Heart left ventricle (tissue), 13 donors: ENCODE results near the gene GLYAT.

Experiments used
- POLR2A ChIP-seq, 2 donors: fragments of 450-650 bp; IDR thresholded peaks; one replicate each; pipeline ENCODE4 v1.6.1; 2017; ENCODE audit warnings: antibody characterized with exemption in 2 of 2, mild to moderate bottlenecking in 2 of 2, moderate library complexity in 2 of 2
- TF ChIP-seq, protein P1 (sequence below), 12 donors: fragments of 200-600 bp; sonication (generic) in 4 of 12; IDR thresholded peaks; one replicate each; pipeline versions ENCODE4 v1.5.0 to v1.8.0; 2018 to 2022; ENCODE audit warnings: antibody characterized with exemption in 12 of 12, mild to moderate bottlenecking in 5 of 12
- donor health status: ischemic (EF 13 %, LVEDD 7.1; RV severe dilation, severe dysfunction).
- donor health status: DM: no; HTN: yes; CAD: no.
- donor health status: DM: no; HTN: no; CAD: no.
- donor health status: ischemic (EF 25% LVEDD 6.9; RV normal size, moderate dysfunction).
- donor health status: ischemic (EF 25% LVEDD 5.7; RV mildly dilated, moderate dysfunction).
- donor health status: ischemic (EF 35%, LVEDD 5.7; RV mildly dilated, moderate dysfunction).
- donor health status: nonischemic (EF 11% LVEDD 7.7; RV severe dilation, severe dysfunction).
- donor health status: DM: yes; HTN: yes; CAD: no.
- donor health status: PGD.
- donor health status: ischemic (EF 29% LVEDD 5.4; RV normal size, mild dysfunction).
- donor health status: nonischemic (EF 23%, LVEDD 6.1; RV moderate dilation, normal function).

DNA sequence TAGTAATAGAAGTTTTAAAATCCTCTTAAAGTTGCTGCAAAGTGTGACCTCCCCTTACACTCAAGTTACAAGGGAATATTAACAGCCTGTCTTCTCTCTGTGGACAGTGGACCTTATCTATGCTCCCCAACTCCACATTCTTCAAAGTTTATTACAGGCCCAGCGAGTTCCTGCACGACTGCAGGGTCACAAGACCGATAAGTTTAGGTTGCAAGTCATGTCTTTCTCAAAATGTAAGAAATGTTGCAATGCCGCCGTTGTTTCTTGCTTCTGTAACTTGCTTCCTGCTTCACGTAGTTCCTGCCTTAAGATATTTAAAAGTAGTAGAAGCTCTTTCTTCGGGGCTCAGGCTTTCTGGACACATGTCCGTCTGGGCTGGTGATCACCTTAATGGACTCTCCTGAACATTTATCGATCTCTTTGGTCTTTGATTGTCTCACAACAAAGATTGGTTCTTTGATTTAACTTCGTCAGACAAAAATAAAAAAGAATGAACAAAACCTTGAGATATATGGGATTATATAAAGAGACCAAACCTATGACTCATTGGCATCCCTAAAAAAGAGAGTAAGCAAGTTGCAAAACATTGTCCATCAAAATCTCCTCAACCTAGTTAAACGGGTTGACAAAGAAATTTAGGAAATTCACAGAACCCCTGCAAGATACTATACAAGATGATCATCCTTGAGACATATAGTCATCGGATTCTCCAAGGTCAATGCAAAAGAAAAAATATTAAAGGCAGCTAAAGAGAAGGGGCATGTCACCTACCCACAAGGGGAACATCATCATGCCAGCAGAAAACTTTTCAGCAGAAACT lies 45.4 kb upstream of the GLYAT start:
- TF ChIP-seq, protein P1, sequence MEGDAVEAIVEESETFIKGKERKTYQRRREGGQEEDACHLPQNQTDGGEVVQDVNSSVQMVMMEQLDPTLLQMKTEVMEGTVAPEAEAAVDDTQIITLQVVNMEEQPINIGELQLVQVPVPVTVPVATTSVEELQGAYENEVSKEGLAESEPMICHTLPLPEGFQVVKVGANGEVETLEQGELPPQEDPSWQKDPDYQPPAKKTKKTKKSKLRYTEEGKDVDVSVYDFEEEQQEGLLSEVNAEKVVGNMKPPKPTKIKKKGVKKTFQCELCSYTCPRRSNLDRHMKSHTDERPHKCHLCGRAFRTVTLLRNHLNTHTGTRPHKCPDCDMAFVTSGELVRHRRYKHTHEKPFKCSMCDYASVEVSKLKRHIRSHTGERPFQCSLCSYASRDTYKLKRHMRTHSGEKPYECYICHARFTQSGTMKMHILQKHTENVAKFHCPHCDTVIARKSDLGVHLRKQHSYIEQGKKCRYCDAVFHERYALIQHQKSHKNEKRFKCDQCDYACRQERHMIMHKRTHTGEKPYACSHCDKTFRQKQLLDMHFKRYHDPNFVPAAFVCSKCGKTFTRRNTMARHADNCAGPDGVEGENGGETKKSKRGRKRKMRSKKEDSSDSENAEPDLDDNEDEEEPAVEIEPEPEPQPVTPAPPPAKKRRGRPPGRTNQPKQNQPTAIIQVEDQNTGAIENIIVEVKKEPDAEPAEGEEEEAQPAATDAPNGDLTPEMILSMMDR (IDR thresholded peaks at IDR 0.05), result no peak
- no peak for TF ChIP-seq POLR2A (IDR thresholded peaks at IDR 0.05)
